DOHH2 (cell line): ENCODE results near the gene NDUFAF3.

Source experiments
- EZH2phosphoT487 ChIP-seq: fragments of 200-600 bp; sonication (generic); IDR thresholded peaks from 2 replicates; pipeline ENCODE4 v1.6.1; 2017; ENCODE audit warnings: borderline replicate concordance, mild to moderate bottlenecking, antibody characterized with exemption, low read length, moderate library complexity, mixed read lengths
- TF ChIP-seq, protein P1 (sequence below): fragments of 200-600 bp; sonication (generic); IDR thresholded peaks from one replicate; pipeline ENCODE4 v1.5.1; 2014; ENCODE audit warnings: antibody characterized with exemption, mild to moderate bottlenecking, low read depth, low read length; ENCODE audit not compliant: poor library complexity, severe bottlenecking

DNA sequence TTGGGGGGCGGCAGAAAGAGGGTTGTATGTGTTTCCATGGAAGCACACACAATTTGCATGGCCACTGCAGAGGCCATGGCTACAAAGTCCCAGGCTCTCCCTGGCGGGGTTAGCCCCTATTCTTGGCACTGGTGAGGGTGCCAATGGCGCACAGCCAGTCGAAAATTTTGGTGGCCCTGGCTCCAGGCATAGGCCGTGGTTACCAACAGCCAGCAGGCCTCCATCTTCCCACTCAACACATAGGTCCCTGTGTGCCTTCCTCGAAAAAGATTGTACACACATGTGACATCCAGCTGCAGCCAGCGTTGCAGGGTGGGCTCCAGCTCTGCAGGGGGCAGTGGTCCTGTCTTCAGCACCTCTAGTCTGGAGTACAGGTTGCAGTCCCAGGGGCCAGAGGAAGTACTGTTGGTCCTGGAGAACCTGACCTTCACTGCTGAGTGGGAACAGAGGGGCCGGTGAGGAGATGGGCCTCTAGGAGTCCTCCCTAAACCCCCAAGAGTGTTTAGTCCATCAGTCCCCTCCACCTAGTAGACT, 24.8 kb upstream of the NDUFAF3 start:
- TF ChIP-seq, protein P1, sequence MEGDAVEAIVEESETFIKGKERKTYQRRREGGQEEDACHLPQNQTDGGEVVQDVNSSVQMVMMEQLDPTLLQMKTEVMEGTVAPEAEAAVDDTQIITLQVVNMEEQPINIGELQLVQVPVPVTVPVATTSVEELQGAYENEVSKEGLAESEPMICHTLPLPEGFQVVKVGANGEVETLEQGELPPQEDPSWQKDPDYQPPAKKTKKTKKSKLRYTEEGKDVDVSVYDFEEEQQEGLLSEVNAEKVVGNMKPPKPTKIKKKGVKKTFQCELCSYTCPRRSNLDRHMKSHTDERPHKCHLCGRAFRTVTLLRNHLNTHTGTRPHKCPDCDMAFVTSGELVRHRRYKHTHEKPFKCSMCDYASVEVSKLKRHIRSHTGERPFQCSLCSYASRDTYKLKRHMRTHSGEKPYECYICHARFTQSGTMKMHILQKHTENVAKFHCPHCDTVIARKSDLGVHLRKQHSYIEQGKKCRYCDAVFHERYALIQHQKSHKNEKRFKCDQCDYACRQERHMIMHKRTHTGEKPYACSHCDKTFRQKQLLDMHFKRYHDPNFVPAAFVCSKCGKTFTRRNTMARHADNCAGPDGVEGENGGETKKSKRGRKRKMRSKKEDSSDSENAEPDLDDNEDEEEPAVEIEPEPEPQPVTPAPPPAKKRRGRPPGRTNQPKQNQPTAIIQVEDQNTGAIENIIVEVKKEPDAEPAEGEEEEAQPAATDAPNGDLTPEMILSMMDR, result no peak
- TF ChIP-seq EZH2phosphoT487, result no peak
